Neuronal stem cell (in vitro differentiated cells): ENCODE measurements around the gene SOX13.
"Not testable (repeated sequence)": the region's sequence is repeated elsewhere in the genome, so short reads cannot be mapped to it uniquely, and the experiment has no call there.

Experiments used
- DNase-seq: peaks from one replicate; pipeline ENCODE4 v3.0.0-alpha.2; 2013; ENCODE audit warnings: low spot score
- H2AFZ ChIP-seq: one replicate; pipeline ENCODE4 v1.6.1; 2013; ENCODE audit warnings: mild to moderate bottlenecking, low read length, inconsistent platforms
- H2AK5ac ChIP-seq: 2 replicates; pipeline ENCODE4 v1.6.1; 2013; ENCODE audit warnings: low read depth, mild to moderate bottlenecking, inconsistent platforms, low read length, moderate library complexity, mixed read lengths
- H2BK120ac ChIP-seq: 2 replicates; pipeline ENCODE4 v1.6.1; 2013; ENCODE audit warnings: low read depth, mild to moderate bottlenecking, inconsistent platforms, low read length, moderate library complexity, mixed read lengths
- H2BK12ac ChIP-seq: one replicate; pipeline ENCODE4 v1.6.1; 2013; ENCODE audit warnings: low read length, inconsistent platforms
- H2BK15ac ChIP-seq: 2 replicates; pipeline ENCODE4 v1.6.1; 2013; ENCODE audit warnings: mild to moderate bottlenecking, low read length, inconsistent platforms, mixed read lengths
- H2BK5ac ChIP-seq: one replicate; pipeline ENCODE4 v1.6.1; 2013; ENCODE audit warnings: inconsistent platforms, mild to moderate bottlenecking, low read length, moderate library complexity
- H3K14ac ChIP-seq: one replicate; pipeline ENCODE4 v1.6.1; 2013; ENCODE audit warnings: low read length, inconsistent platforms
- H3K18ac ChIP-seq: 2 replicates; pipeline ENCODE4 v1.6.1; 2013; ENCODE audit warnings: low read length, inconsistent platforms
- H3K23ac ChIP-seq: 2 replicates; pipeline ENCODE4 v1.6.1; 2013; ENCODE audit warnings: low read depth, mild to moderate bottlenecking, mixed read lengths, low read length, inconsistent platforms; ENCODE audit not compliant: poor library complexity
- H3K27ac ChIP-seq: replicated peaks from 3 replicates; pipeline ENCODE4 v1.5.1; 2013; ENCODE audit warnings: low read length, inconsistent platforms
- H3K27me3 ChIP-seq, 3 experiments: 2 replicates each; pipeline ENCODE4 v1.6.1; 2013; ENCODE audit warnings: low read length in 3 of 3, mild to moderate bottlenecking in 2 of 3, inconsistent platforms in 1 of 3, low read depth in 1 of 3, mixed read lengths in 1 of 3, moderate library complexity in 1 of 3; ENCODE audit not compliant: control insufficient read depth in 3 of 3, insufficient read depth in 3 of 3
- H3K36me3 ChIP-seq, 2 donors: replicated peaks in 1 of 2; 2 replicates each; pipeline ENCODE4 v1.6.1; 2013; ENCODE audit warnings: low read length in 2 of 2; ENCODE audit not compliant: control insufficient read depth in 2 of 2, insufficient read depth in 2 of 2
- H3K4ac ChIP-seq: 2 replicates; pipeline ENCODE4 v1.6.1; 2013; ENCODE audit warnings: inconsistent platforms, mild to moderate bottlenecking, low read length, moderate library complexity
- H3K4me1 ChIP-seq, 2 donors: 1 replicate in 1 of 2; 2 replicates in 1 of 2; pipeline ENCODE4 v1.6.1; 2013; ENCODE audit warnings: low read length in 2 of 2, low read depth in 1 of 2; ENCODE audit not compliant: control insufficient read depth in 2 of 2, insufficient read depth in 1 of 2
- H3K4me2 ChIP-seq: one replicate; pipeline ENCODE4 v1.6.1; 2013; ENCODE audit warnings: mild to moderate bottlenecking, low read length, inconsistent platforms; ENCODE audit not compliant: insufficient read depth, poor library complexity, severe bottlenecking
- H3K4me3 ChIP-seq, 2 donors: 2 replicates each; pipeline ENCODE4 v1.5.1; 2013; ENCODE audit warnings: low read length in 2 of 2, mild to moderate bottlenecking in 2 of 2, inconsistent platforms in 1 of 2, moderate library complexity in 1 of 2
- H3K79me1 ChIP-seq: one replicate; pipeline ENCODE4 v1.6.1; 2013; ENCODE audit warnings: low read depth, mild to moderate bottlenecking, inconsistent platforms, low read length, moderate library complexity
- H3K9ac ChIP-seq: one replicate; pipeline ENCODE4 v1.6.1; 2013; ENCODE audit warnings: mild to moderate bottlenecking, low read depth, low read length, inconsistent platforms; ENCODE audit not compliant: poor library complexity
- H3K9me3 ChIP-seq, 2 donors: replicated peaks in 1 of 2; 2 replicates each; pipeline versions ENCODE3 to v1.6.1; 2013; ENCODE audit warnings: low read length in 2 of 2, mild to moderate bottlenecking in 2 of 2, inconsistent platforms in 1 of 2, low read depth in 1 of 2, mixed read lengths in 1 of 2, moderate library complexity in 1 of 2; ENCODE audit not compliant: control insufficient read depth in 2 of 2, insufficient read depth in 1 of 2
- H4K8ac ChIP-seq: one replicate; pipeline ENCODE4 v1.6.1; 2013; ENCODE audit warnings: low read depth, mild to moderate bottlenecking, inconsistent platforms, low read length, moderate library complexity
- H4K91ac ChIP-seq: one replicate; pipeline ENCODE4 v1.6.1; 2013; ENCODE audit warnings: low read length, low read depth, mild to moderate bottlenecking, inconsistent platforms; ENCODE audit not compliant: poor library complexity
- WGBS, 2 donors: extraction: QIAGEN DNeasy Blood & Tissue Kit; methylation state at CpG; one replicate each; pipeline ENCODE4 v1.1.7; 2013; ENCODE audit warnings: missing lambda C conversion rate in 2 of 2, mixed read lengths in 1 of 2; ENCODE audit not compliant: insufficient read length in 2 of 2, insufficient replicate concordance in 1 of 2; ENCODE audit errors: extremely low coverage in 2 of 2; 5-methylcytosine and 5-hydroxymethylcytosine counted together

Gene SOX13

GRCh38 chr1:204089044-204089751, 16.3 kb downstream of the SOX13 start:
- Histone ChIP-seq H3K4me2 (no peak overlapping the region), H2AK5ac (peak overlapping the region; percentile 1), H2BK12ac (no peak overlapping the region), H3K4me1 (peaks cover 48 to 55% of the 10 kb centered on the region in 2 donors), H4K8ac (no peak overlapping the region), H3K9ac (no peak overlapping the region), H3K9me3 (no peaks in the 10 kb centered on the region), H4K91ac (no peak overlapping the region), H3K27ac (no peak overlapping the region), H2BK15ac (peak overlapping the region; percentile 42), H3K14ac (no peak overlapping the region), H2AFZ (no peak overlapping the region), H3K27me3 (no peaks in the 10 kb centered on the region), H3K4me3 (no peak overlapping the region), H3K23ac (no peak overlapping the region), H3K4ac (no peak overlapping the region), H3K36me3 (peaks cover 0 to 11% of the 10 kb centered on the region in 2 donors), H3K79me1 (peaks cover 2% of the 10 kb centered on the region), H2BK5ac (no peak overlapping the region), H2BK120ac (no peak overlapping the region), H3K18ac (peak overlapping the region; percentile 72)
- WGBS, 2 donors, result no CpG with 5 or more reads among the region's 15 CpGs
- DNase-seq, result no peak

GRCh38 chr1:204090132-204090531, 17.2 kb downstream of the SOX13 start:
- not testable (repeated sequence) for H2BK5ac ChIP-seq, H4K91ac ChIP-seq, H3K79me1 ChIP-seq, DNase-seq, H3K27ac ChIP-seq, H3K4me3 ChIP-seq, H3K9ac ChIP-seq, H2AFZ ChIP-seq, H3K9me3 ChIP-seq, H3K27me3 ChIP-seq, H4K8ac ChIP-seq, H3K23ac ChIP-seq, H2BK12ac ChIP-seq, H3K36me3 ChIP-seq, H3K4me2 ChIP-seq, H3K14ac ChIP-seq, H3K18ac ChIP-seq, H2BK15ac ChIP-seq, H2BK120ac ChIP-seq, H3K4ac ChIP-seq
- H2AK5ac ChIP-seq, result peak overlapping the region; percentile 1
- H3K4me1 ChIP-seq, result peaks cover 49 to 53% of the 10 kb centered on the region in 2 donors
- WGBS, 2 donors, result no CpG with 5 or more reads among the region's 3 CpGs

GRCh38 chr1:204091066-204091465, 18.2 kb downstream of the SOX13 start:
- H3K23ac ChIP-seq, result no peak overlapping the region
- no peak overlapping the region for H3K14ac ChIP-seq
- no peak overlapping the region for H2AFZ ChIP-seq
- no peak overlapping the region for H2BK120ac ChIP-seq
- no peak overlapping the region for H3K27ac ChIP-seq
- no peak overlapping the region for H2BK5ac ChIP-seq
- no CpG with 5 or more reads among the region's 7 CpGs for whole genome bisulfite sequencing, 2 donors
- no peak overlapping the region for H3K18ac ChIP-seq
- no peak overlapping the region for H3K4me3 ChIP-seq
- H3K9me3 ChIP-seq, result no peaks in the 10 kb centered on the region
- H3K4ac ChIP-seq, result no peak overlapping the region
- no peak overlapping the region for H2BK12ac ChIP-seq
- no peak for DNase-seq
- peaks cover 52 to 59% of the 10 kb centered on the region in 2 donors for H3K4me1 ChIP-seq
- no peak overlapping the region for H4K8ac ChIP-seq
- H3K27me3 ChIP-seq, result no peaks in the 10 kb centered on the region
- no peak overlapping the region for H3K4me2 ChIP-seq
- no peak overlapping the region for H2AK5ac ChIP-seq
- peaks cover 0 to 3% of the 10 kb centered on the region in 2 donors for H3K36me3 ChIP-seq
- no peak overlapping the region for H3K9ac ChIP-seq
- no peak overlapping the region for H4K91ac ChIP-seq
- no peak overlapping the region for H2BK15ac ChIP-seq
- H3K79me1 ChIP-seq, result no peaks in the 10 kb centered on the region

- Histone ChIP-seq H2BK5ac (no peak overlapping the region), H3K9ac (no peak overlapping the region), H3K14ac (no peak overlapping the region), H2AFZ (no peak overlapping the region), H3K4me2 (no peak overlapping the region), H3K4ac (no peak overlapping the region), H3K9me3 (no peaks in the 10 kb centered on the region), H3K4me3 (no peak overlapping the region), H2BK120ac (no peak overlapping the region), H2BK15ac (no peak overlapping the region), H4K8ac (no peak overlapping the region), H3K23ac (no peak overlapping the region), H3K79me1 (no peaks in the 10 kb centered on the region), H3K27me3 (no peaks in the 10 kb centered on the region), H2AK5ac (no peak overlapping the region), H4K91ac (no peak overlapping the region), H2BK12ac (no peak overlapping the region), H3K18ac (no peak overlapping the region), H3K4me1 (peaks cover 53 to 59% of the 10 kb centered on the region in 2 donors), H3K36me3 (peaks cover 0 to 3% of the 10 kb centered on the region in 2 donors), H3K27ac (no peak overlapping the region)
- no peak for DNase-seq
- no CpG with 5 or more reads among the region's 5 CpGs for WGBS, 2 donors
Observed at GRCh38 chr1:204091787-204092312, 18.9 kb downstream of the SOX13 start.
